Ureter (tissue), 1 donor: ENCODE measurements around the gene MMP24. TPM values are rescaled to one million over a fixed set of nuclear protein-coding genes. Genes with fewer than 3 reads are reported as not detected.
A peak's percentile ranks its signal among the peaks of the same experiment; 100 is the strongest.

Experiments used
- DNase-seq: peaks from one replicate; pipeline ENCODE4 v3.0.0-alpha.2; 2020; ENCODE audit warnings: low spot score
- total RNA-seq: library from RNA; stranded (reverse); gene quantifications from one replicate; pipeline ENCODE4 v1.2.4, GENCODE V29; 2023
- donor health status: DM: yes; HTN: yes; CAD: no.

Gene MMP24
- total RNA-seq, 1 donor from 2014 or later: 0.55 TPM

- no peak for DNase-seq
These were observed 67.1 kb downstream of the MMP24 start for GRCh38 chr20:35293303-35294292.

GRCh38 chr20:35294293-35294685, 67.8 kb downstream of the MMP24 start:
- no peak for DNase-seq

- DNase-seq: no peak
These were observed 68.6 kb downstream of the MMP24 start for GRCh38 chr20:35295058-35295457.

- DNase-seq: no peak
These were observed 69.2 kb downstream of the MMP24 start for GRCh38 chr20:35295674-35296073.

- no peak for DNase-seq
These were observed 69.6 kb downstream of the MMP24 start for GRCh38 chr20:35296101-35296554.

GRCh38 chr20:35297155-35297554, 70.7 kb downstream of the MMP24 start:
- DNase-seq: no peak

GRCh38 chr20:35297740-35298139, 71.2 kb downstream of the MMP24 start:
- DNase-seq: no peak

- DNase-seq: no peak
These were observed 71.8 kb downstream of the MMP24 start for GRCh38 chr20:35298264-35298663.

GRCh38 chr20:35299780-35300179, 73.3 kb downstream of the MMP24 start:
- no peak for DNase-seq

- DNase-seq: no peak
These were observed 74.2 kb downstream of the MMP24 start for GRCh38 chr20:35300469-35301262.

GRCh38 chr20:35301426-35301825, 74.9 kb downstream of the MMP24 start:
- DNase-seq: no peak

- no peak for DNase-seq
These were observed 76.2 kb downstream of the MMP24 start for GRCh38 chr20:35302421-35303335.

- no peak for DNase-seq
These were observed 76.9 kb downstream of the MMP24 start for GRCh38 chr20:35303382-35303734.

GRCh38 chr20:35303735-35304491, 77.4 kb downstream of the MMP24 start:
- peak; percentile 91 for DNase-seq

GRCh38 chr20:35304956-35305355, 78.5 kb downstream of the MMP24 start:
- no peak for DNase-seq

- DNase-seq: no peak
These were observed 79.4 kb downstream of the MMP24 start for GRCh38 chr20:35305682-35306556.

- DNase-seq: no peak
These were observed 80.5 kb downstream of the MMP24 start for GRCh38 chr20:35306931-35307517.

GRCh38 chr20:35307666-35308653, 81.5 kb downstream of the MMP24 start:
- DNase-seq: peak; percentile 87
